Measurements from ENCODE around the gene SMIM28. TPM values are rescaled to one million over a fixed set of nuclear protein-coding genes. Genes with fewer than 3 reads are reported as not detected.

Gene SMIM28
- total and polyA plus RNA-seq, 2 of the 4 experiments (the other 2 are of a cell fraction) = not detected

GRCh38 chr6:138404666-138405337, 27.1 kb downstream of the SMIM28 start:
- ChIA-PET CTCF (interaction anchor here (0.6 to 1.2 kb wide), 5 partner anchors 22 to 586 kb away, joined by 3 to 5 read pairs (median 3); no protein-coding TSS in a partner anchor), POLR2A (ENCODE audit: unreplicated experiment) (interaction anchor here (0.5 kb wide), 1 partner anchor 184 kb away, joined by 3 read pairs; no protein-coding TSS in a partner anchor)
- dilution Hi-C loops (cut with HindIII; ENCODE audit: low sequenced_read_pairs, unreplicated experiment) = no loop called here
- H2AFZ ChIP-seq (replicated peaks; ENCODE audit: low read length, poor library complexity) = peak overlapping the region; percentile 99
- H3K27me3 ChIP-seq (ENCODE audit: control insufficient read depth, insufficient read depth, low read length) = no peaks in the 10 kb centered on the region
- peaks cover 22 to 35% of the 10 kb centered on the region in 2 experiments for H3K79me1 ChIP-seq (ENCODE audit: low read depth in 1 of 2, low read length in 2 of 2)
- H3K18ac ChIP-seq (ENCODE audit: low read depth, low read length) = 0 out of 2 replicates have a peak overlapping the region, but pooled peaks have one; percentile 4
- peak overlapping the region; percentile 82 for H3K23ac ChIP-seq (ENCODE audit: low read depth, low read length)
- peak overlapping the region; percentile 17 for H4K91ac ChIP-seq (ENCODE audit: insufficient read depth, low read depth, low read length)
- ATAC-seq (ENCODE audit: low read depth) (peak; percentile 38), DNase-seq (no peak)
- peaks cover 12% of the 10 kb centered on the region for H3K9me1 ChIP-seq (ENCODE audit: insufficient read depth, low read length)
- peak overlapping the region; percentile 34; the same call in 1 of the 2 replicates for H2AK5ac ChIP-seq (ENCODE audit: low read depth, low read length)
- H3K9me3 ChIP-seq (ENCODE audit: control insufficient read depth, insufficient read depth, low read length) = no peaks in the 10 kb centered on the region
- peak overlapping the region; percentile 79 for H3K4me3 ChIP-seq (ENCODE audit: insufficient read depth, low read depth, low read length)
- intact Hi-C loops (cut with micrococcal nuclease) = loop anchor here (2.0 to 5.0 kb wide), 2 partner anchors 288 to 403 kb away; no protein-coding TSS in a partner anchor
- H3K4ac ChIP-seq (ENCODE audit: low read depth, low read length) = peak overlapping the region; percentile 75
- 0% methylated on average over 8 of the region's 35 CpGs; no CpG with 5 or more reads in 1 of the 2 experiments for WGBS, 2 experiments (ENCODE audit: extremely low coverage in 2 of 2, insufficient read length in 1 of 2)
- in situ Hi-C loops (cut with MboI; ENCODE audit: low sequenced_read_pairs) = loop anchor here (25.0 kb wide), 1 partner anchor 568 kb away; no protein-coding TSS in a partner anchor
- H3K14ac ChIP-seq (replicated peaks; ENCODE audit: low read depth, low read length) = peak overlapping the region; percentile 75
- H3K4me2 ChIP-seq (ENCODE audit: low read depth, low read length) = peak overlapping the region; percentile 74
- H3K9ac ChIP-seq (ENCODE audit: low read depth, low read length) = peak overlapping the region; percentile 86
- H2BK5ac ChIP-seq (ENCODE audit: low read depth, low read length, poor library complexity, severe bottlenecking) = no peak overlapping the region
- peak overlapping the region; percentile 61; the same call in 1 of the 2 replicates for H3K56ac ChIP-seq (ENCODE audit: extremely low read depth, insufficient read depth, low read length)
- no peak overlapping the region for H2BK15ac ChIP-seq (ENCODE audit: low read depth, low read length)
- H2AK9ac ChIP-seq (replicated peaks; ENCODE audit: low read depth, low read length, poor library complexity) = peak overlapping the region; percentile 59
- H2BK120ac ChIP-seq (ENCODE audit: low read depth, low read length) = peak overlapping the region; percentile 49
- TF ChIP-seq MXI1 (IDR thresholded peaks at IDR 0.05; ENCODE audit: borderline replicate concordance, low read depth, low read length) (peak; percentile 9; the same call in 1 of the 2 replicates), MAFK (IDR thresholded peaks at IDR 0.05; ENCODE audit: low read depth, low read length) (no peak)
- peak overlapping the region; percentile 64 for H3K27ac ChIP-seq (ENCODE audit: insufficient read depth, low read length)
- peaks cover 23% of the 10 kb centered on the region for H3K36me3 ChIP-seq (ENCODE audit: control insufficient read depth, insufficient read depth, low read length)
- TSS peak; percentile 59 for BruUV-seq (replicated peaks)
- H3K4me1 ChIP-seq (ENCODE audit: control insufficient read depth, insufficient read depth, low read length) = peaks cover 5% of the 10 kb centered on the region
- peak overlapping the region; percentile 79 to 84 for H4K8ac ChIP-seq (ENCODE audit: low read depth in 2 of 2, low read length in 2 of 2)
- H2BK20ac ChIP-seq (ENCODE audit: low read depth, low read length) = no peak overlapping the region
- H4K5ac ChIP-seq (ENCODE audit: low read depth, low read length) = peak overlapping the region; percentile 46; the same call in 1 of the 2 replicates
- no peaks in the 10 kb centered on the region for H4K20me1 ChIP-seq (ENCODE audit: insufficient read depth, low read length)
